ENCODE results near the gene PTPRCAP. TPM values are rescaled to one million over a fixed set of nuclear protein-coding genes. Genes with fewer than 3 reads are reported as not detected.

PTPRCAP gene
- total and polyA plus RNA-seq, 12 donors: 0.57 to 13.4 (median 3.9) TPM

DNA sequence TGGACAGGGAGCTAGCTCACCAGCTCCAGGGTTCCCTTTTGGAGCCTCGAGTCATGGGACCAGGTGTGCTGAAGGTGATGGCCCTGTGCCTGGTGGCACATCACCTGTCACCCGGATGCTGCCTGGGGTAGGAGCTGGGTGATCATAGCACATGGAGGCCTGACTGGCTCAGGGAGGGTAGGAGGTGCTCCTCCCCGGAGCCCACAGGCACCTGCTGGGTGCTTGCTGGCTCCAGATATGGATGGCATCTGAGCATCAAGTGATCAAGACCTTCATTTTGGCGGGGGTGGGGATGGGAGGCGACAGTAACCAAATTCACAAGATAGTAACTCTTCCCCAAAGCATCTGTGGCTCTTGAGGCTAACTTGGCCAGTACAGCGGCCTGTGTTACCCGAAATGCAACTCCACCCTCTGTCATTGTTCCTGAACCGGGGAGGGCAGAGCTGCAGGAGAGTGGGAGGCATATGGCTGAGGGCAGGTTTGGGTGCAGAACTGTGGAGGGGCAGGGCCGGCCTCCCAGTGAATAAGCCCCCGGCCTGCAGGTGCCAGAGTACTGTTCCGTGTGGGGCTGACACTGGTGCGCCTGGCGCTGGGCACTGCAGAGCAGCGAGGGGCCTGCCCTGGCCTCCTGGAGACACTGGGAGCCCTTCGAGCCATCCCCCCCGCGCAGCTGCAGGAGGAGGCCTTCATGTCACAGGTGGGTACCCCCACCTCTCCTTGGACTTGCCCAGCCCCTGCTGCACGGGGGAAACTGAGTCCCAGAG lies 28.9 kb downstream of the PTPRCAP start:
- TF ChIP-seq, protein P1, sequence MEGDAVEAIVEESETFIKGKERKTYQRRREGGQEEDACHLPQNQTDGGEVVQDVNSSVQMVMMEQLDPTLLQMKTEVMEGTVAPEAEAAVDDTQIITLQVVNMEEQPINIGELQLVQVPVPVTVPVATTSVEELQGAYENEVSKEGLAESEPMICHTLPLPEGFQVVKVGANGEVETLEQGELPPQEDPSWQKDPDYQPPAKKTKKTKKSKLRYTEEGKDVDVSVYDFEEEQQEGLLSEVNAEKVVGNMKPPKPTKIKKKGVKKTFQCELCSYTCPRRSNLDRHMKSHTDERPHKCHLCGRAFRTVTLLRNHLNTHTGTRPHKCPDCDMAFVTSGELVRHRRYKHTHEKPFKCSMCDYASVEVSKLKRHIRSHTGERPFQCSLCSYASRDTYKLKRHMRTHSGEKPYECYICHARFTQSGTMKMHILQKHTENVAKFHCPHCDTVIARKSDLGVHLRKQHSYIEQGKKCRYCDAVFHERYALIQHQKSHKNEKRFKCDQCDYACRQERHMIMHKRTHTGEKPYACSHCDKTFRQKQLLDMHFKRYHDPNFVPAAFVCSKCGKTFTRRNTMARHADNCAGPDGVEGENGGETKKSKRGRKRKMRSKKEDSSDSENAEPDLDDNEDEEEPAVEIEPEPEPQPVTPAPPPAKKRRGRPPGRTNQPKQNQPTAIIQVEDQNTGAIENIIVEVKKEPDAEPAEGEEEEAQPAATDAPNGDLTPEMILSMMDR (IDR thresholded peaks at IDR 0.05): no peak
- no peak for TF ChIP-seq POLR2A (IDR thresholded peaks at IDR 0.05)
- H3K4me3 ChIP-seq: no peak overlapping the region
- peaks cover 0 to 4% of the 10 kb centered on the region in 2 donors for H3K4me1 ChIP-seq (replicated peaks in 1 of 2)
- WGBS, 4 donors: 59 to 74% (median 71%) methylated on average over 8 to 18 of the region's 18 CpGs
- no peaks in the 10 kb centered on the region for H3K36me3 ChIP-seq (replicated peaks in 1 of 2)
- no peaks in the 10 kb centered on the region for H3K9me3 ChIP-seq (replicated peaks in 1 of 3)
- no peak for DNase-seq
- H3K27ac ChIP-seq: no peak overlapping the region
- intact Hi-C loops (cut with DNase I): loop anchor here in 1 of 2 donors (5.0 kb wide), 1 partner anchor 99 kb away; the partner anchor contains the start of genes CDK2AP2 and PITPNM1
- peaks cover 36% of the 10 kb centered on the region for H3K27me3 ChIP-seq

DNA sequence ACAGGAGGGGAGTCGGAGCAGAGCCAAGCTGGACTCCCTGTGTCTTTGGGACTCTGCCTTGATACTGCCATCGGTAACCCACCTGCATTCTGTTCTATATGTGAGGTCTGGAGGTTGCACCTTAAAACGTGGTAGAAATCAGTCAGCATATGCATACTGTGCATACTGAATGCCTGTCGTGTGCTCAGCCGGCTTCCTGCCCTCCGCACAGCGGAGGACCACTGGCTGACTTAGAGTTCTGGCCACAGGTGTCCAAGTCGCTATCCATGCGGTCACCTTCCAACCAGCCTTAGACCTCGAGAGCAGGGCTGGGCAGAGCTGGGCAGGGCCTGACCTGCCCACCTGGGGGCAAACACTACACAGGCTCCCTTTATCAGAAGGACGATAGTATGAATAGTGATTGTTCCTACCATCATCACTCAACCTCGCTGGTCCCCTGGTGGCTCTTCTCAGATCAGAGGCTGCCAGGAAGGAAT lies 29.8 kb downstream of the PTPRCAP start:
- TF ChIP-seq POLR2A (IDR thresholded peaks at IDR 0.05): no peak
- TF ChIP-seq, protein P1 (IDR thresholded peaks at IDR 0.05): no peak
- 60 to 74% (median 65%) methylated on average over 4 to 12 of the region's 12 CpGs for WGBS, 4 donors
- peaks cover 29% of the 10 kb centered on the region for H3K27me3 ChIP-seq
- intact Hi-C loops (cut with DNase I): loop anchor here in 1 of 2 donors (5.0 kb wide), 1 partner anchor 100 kb away; the partner anchor contains the start of genes CDK2AP2 and PITPNM1
- peaks cover 0 to 3% of the 10 kb centered on the region in 2 donors for H3K4me1 ChIP-seq (replicated peaks in 1 of 2)
- no peak overlapping the region for H3K27ac ChIP-seq
- DNase-seq: no peak
- no peak overlapping the region for H3K4me3 ChIP-seq
- H3K9me3 ChIP-seq (replicated peaks in 1 of 3): no peaks in the 10 kb centered on the region
- H3K36me3 ChIP-seq (replicated peaks in 1 of 2): no peaks in the 10 kb centered on the region

DNA sequence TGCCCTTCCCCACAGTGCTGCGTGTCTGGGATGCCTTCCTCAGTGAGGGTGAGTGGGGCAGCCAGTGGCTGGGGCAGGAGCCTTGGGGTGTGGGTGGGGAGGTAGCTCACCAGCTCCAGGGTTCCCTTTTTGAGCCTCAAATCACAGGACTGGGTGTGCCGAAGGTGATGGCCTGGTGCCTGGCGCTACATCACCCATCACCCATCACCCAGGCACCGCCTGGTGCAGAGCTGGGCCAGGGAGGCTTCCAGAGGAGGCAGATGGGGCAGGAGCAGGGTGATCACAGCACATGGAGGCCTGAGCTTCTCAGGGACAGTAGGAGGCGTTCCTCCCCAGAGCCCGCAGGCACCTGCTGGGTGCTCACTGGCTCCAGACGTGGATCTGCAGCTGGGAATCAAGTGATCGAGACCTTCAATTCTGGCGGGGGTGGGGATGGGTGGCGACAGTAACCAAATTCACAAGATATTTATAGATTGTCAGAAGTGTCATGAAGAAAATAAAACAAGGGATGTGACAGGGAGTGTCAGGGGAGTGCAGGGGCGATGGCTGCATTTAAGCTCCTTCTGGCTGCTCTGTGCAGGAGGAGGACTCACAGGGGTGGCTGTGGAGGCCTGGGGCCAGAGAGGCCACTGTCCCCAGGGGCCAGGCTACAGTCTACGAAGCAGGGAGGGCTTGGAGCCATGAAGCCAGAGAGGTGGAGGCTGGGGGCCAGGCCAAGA lies 30.4 kb downstream of the PTPRCAP start:
- 39 to 59% (median 55%) methylated on average over 8 to 12 of the region's 12 CpGs for WGBS, 4 donors
- Histone ChIP-seq H3K27me3 (peaks cover 24% of the 10 kb centered on the region), H3K27ac (no peak overlapping the region), H3K4me1 (replicated peaks in 1 of 2) (peaks cover 0 to 4% of the 10 kb centered on the region in 2 donors), H3K9me3 (replicated peaks in 1 of 3) (no peaks in the 10 kb centered on the region), H3K4me3 (no peak overlapping the region), H3K36me3 (replicated peaks in 1 of 2) (no peaks in the 10 kb centered on the region)
- no peak for DNase-seq
- TF ChIP-seq, protein P1 (IDR thresholded peaks at IDR 0.05): no peak
- TF ChIP-seq POLR2A (IDR thresholded peaks at IDR 0.05): no peak
- intact Hi-C loops (cut with DNase I): loop anchor here in 1 of 2 donors (5.0 kb wide), 1 partner anchor 100 kb away; the partner anchor contains the start of genes CDK2AP2 and PITPNM1

DNA sequence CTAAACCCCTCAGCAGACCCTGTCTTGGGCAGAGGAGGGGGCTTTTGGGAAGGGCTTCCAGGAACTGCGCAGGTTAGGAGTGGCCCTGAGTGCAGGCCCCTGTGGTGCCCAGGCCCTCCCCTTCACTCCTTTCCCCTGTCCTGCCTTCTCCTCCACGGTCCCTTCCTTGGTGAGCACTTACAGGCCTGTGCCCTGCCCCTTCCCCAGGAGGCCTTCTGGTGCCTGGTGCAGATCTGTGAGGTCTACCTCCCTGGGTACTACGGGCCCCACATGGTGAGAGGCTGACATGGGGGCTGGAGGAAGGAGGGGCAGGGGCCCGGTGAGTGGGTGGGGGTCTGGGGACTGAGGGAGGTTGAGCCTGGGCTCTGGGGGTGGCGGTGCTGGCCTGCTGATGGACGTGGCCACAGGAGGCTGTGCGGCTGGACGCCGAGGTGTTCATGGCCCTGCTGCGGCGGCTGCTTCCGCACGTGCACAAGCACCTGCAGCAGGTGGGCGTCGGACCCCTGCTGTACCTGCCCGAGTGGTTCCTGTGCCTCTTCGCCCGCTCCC lies 31.0 kb downstream of the PTPRCAP start:
- intact Hi-C loops (cut with DNase I): loop anchor here in 1 of 2 donors (5.0 kb wide), 1 partner anchor 101 kb away; the partner anchor contains the start of genes CDK2AP2 and PITPNM1
- no peaks in the 10 kb centered on the region for H3K9me3 ChIP-seq (replicated peaks in 1 of 3)
- no peak for TF ChIP-seq POLR2A (IDR thresholded peaks at IDR 0.05)
- TF ChIP-seq, protein P1 (IDR thresholded peaks at IDR 0.05): no peak
- peaks cover 24% of the 10 kb centered on the region for H3K27me3 ChIP-seq
- H3K4me3 ChIP-seq: no peak overlapping the region
- no peak overlapping the region for H3K27ac ChIP-seq
- no peaks in the 10 kb centered on the region for H3K36me3 ChIP-seq (replicated peaks in 1 of 2)
- peaks cover 0 to 7% of the 10 kb centered on the region in 2 donors for H3K4me1 ChIP-seq (replicated peaks in 1 of 2)
- DNase-seq: no peak
- WGBS, 4 donors: 83 to 88% (median 85%) methylated on average over 2 to 18 of the region's 18 CpGs
